GM12892 (cell line): Measurements from ENCODE around the gene CCNB2.

Experiments used
- DNase-seq: peaks from one replicate; pipeline ENCODE4 v3.0.0; 2011; ENCODE audit not compliant: insufficient read length
- FAIRE-seq: peaks from 2 replicates; lab custom pipeline; 2011; peaks lifted over from hg19 to GRCh38; lab: Jason Lieb, UNC
- POLR2A ChIP-seq: IDR thresholded peaks from 2 replicates; pipeline ENCODE4 v1.6.1; 2011; ENCODE audit warnings: low read depth, low read length, control low read depth
- POLR2AphosphoS5 ChIP-seq: IDR thresholded peaks from 2 replicates; pipeline ENCODE4 v1.6.1; 2011; ENCODE audit warnings: low read depth, low read length, control low read depth
- TAF1 ChIP-seq: IDR thresholded peaks from 2 replicates; pipeline ENCODE4 v1.6.1; 2011; ENCODE audit warnings: low read depth, mild to moderate bottlenecking, control low read depth, low read length, borderline replicate concordance

The CCNB2 gene

GRCh38 chr15:59170295-59171066 lies 65.5 kb downstream of the CCNB2 start:
- TF ChIP-seq TAF1 (no peak), POLR2AphosphoS5 (no peak), POLR2A (no peak)
- no peak for FAIRE-seq
- no peak for DNase-seq

GRCh38 chr15:59171067-59171397 lies 66.1 kb downstream of the CCNB2 start:
- FAIRE-seq (no peak), DNase-seq (no peak)
- no peak for TF ChIP-seq POLR2A
- TF ChIP-seq POLR2AphosphoS5: no peak
- TF ChIP-seq TAF1: no peak

GRCh38 chr15:59172289-59172901 lies 67.4 kb downstream of the CCNB2 start:
- no peak for FAIRE-seq
- TF ChIP-seq POLR2AphosphoS5 (no peak), POLR2A (no peak), TAF1 (no peak)
- DNase-seq: no peak

GRCh38 chr15:59173194-59173593 lies 68.2 kb downstream of the CCNB2 start:
- no peak for FAIRE-seq
- TF ChIP-seq TAF1: no peak
- no peak for TF ChIP-seq POLR2AphosphoS5
- no peak for TF ChIP-seq POLR2A
- no peak for DNase-seq

DNA sequence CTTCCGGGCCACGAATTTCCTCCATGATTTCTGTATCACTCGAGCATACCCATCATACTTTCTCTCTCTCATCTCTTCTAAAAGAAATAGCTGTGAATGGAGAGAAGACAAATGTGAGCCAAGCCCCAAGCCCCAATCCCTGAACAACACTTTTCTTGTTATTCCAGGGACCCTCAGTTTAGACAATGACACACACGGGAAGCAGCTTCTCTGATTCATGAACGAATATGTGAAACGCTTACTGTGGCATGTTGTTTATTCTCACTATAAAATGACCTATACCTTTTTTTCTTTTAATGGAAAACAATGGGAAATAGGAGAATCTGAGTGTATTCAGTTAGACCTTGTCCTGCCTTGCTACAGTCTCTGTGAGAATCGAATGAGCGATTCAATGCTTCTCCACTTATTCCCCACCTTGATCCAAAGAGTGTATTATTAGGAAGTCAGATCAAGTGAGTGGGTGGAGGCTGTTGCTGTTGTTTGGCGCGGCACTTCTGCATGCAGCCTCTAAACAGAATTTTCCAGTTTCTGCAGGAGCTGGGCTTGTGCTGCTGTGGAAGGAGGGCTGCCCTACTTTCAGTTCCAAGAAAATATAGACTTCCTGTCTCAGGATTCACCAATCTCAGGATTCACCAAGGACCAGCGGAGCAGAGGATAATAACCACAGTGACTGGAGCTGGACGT lies 69.3 kb downstream of the CCNB2 start:
- DNase-seq: no peak
- TF ChIP-seq TAF1 (no peak), POLR2AphosphoS5 (no peak), POLR2A (no peak)
- FAIRE-seq: no peak
